ENCODE data around the gene AARS2.
A peak's percentile ranks its signal among the peaks of the same experiment; 100 is the strongest.

AARS2 gene

DNA sequence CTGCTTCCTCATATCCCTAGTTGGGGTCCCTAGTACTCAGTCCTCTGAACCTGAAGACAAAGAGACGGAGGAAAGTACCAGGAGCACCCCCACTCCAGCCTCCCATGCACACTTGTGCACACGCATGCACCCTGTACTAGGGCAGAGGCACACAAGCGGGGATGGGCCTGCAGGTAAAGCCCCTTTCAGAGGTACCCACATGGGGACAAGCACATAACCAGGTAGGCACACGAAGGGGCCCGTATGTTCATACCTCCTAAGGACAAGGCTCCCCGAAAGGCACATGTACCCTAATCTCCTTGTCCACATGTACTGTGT lies 41.8 kb downstream of the AARS2 start:
- Histone ChIP-seq H3K27me3 (peaks cover 68% of the 10 kb centered on the region), H3K36me3 (no peaks in the 10 kb centered on the region), H3K9me3 (no peaks in the 10 kb centered on the region), H3K4me1 (peaks cover 26% of the 10 kb centered on the region), H3K4me2 (peak overlapping the region; percentile 92; the same call in 1 of the 2 replicates), H3K9ac (no peak overlapping the region), H4K20me1 (peaks cover 46% of the 10 kb centered on the region), H3K27ac (no peak overlapping the region), H3K4me3 (peak overlapping the region; percentile 69; the same call in 1 of the 2 replicates)
- TF ChIP-seq Cebpa-rat (IDR thresholded peaks at IDR 0.05), result no peak

DNA sequence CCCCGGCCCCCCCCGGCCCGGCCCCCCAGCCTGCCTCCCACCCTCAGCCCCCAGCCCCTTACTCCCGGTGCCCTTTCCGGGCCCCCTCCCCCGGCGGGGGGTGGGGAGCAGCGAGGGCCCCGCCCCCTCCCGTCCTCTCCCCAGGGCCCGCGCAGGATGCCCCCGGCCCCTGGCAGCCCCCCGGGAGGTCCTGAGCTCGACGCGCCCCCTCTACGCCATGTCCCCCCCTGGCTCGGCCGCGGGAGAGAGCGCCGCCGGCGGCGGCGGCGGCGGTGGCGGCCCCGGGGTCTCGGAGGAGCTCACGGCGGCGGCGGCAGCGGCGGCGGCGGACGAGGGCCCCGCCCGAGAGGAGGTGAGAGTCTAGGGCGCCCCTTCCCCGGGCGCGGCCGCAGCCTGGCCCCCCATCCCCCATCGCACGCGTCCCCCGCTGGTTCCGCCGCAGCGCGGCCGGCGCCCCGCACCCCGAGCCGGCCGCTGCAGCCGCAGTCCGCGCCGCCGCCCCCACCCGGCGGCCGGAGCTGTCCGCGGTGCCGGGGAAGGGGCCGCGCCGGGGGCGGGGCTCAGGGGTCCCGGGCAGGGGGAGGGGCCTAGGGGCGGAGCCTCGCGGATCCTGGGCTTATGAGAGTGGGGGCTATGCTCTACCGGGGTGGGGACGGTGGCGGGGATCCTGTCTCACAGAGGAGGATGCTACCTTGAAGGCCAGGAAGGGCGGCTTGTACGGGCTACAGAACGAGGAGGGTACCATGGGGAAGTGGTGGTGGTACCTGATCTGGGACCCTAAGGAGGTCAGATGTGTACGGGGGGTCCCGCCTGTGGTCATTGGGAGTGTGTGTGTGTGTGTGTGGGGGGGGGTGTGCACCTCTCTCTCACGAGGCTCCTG lies 42.4 kb downstream of the AARS2 start:
- no peak for TF ChIP-seq Cebpa-rat (IDR thresholded peaks at IDR 0.05)
- Histone ChIP-seq H4K20me1 (peaks cover 40% of the 10 kb centered on the region), H3K27me3 (peaks cover 62% of the 10 kb centered on the region), H3K4me3 (peak overlapping the region; percentile 69), H3K4me1 (peaks cover 32% of the 10 kb centered on the region), H3K9me3 (no peaks in the 10 kb centered on the region), H3K36me3 (no peaks in the 10 kb centered on the region), H3K4me2 (peak overlapping the region; percentile 92), H3K27ac (no peak overlapping the region), H3K9ac (no peak overlapping the region)

DNA sequence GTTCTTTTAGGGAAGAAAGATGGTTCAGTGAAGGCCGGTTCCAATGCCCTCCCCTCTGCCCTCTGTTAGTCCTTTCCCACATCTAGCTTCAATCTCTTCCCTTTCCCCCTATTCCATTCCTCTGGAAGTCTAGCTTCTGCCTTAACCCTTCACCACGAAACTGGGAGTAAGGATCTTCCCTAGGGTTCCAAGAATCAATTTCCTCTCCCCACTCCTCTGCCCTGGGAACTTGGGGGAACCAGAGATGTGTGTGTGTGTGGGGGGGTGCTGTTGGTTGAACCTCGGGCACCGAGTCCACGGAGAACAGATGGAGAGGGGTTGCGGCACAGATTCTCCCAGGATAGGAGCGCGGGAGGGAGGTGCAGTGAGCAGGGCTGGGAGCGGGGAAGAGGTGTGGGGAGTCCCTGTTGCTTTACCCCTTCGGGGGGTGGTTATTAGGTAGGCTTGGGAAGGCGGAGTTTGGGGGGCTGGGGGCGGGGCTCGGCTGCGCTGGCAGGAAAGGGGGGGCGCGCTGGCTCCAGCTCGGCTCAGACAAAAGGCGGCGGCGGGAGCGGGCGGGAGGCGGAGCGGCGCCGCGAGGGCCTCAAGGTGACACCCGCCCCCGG lies 43.1 kb downstream of the AARS2 start, which contains the start of gene TMEM151B:
Gene TMEM151B (plus strand): TSS at position 530 of the 605 bp plus-strand sequence. CDS start 293 bp downstream, outside the sequence.
- H3K9me3 ChIP-seq, result no peaks in the 10 kb centered on the region
- H3K4me2 ChIP-seq, result peak within 1 kb of the TSS; percentile 92
- TF ChIP-seq Cebpa-rat (IDR thresholded peaks at IDR 0.05), result no peak
- peaks cover 55% of the 10 kb centered on the region for H3K27me3 ChIP-seq
- peaks cover 36% of the 10 kb centered on the region for H4K20me1 ChIP-seq
- no peak within 1 kb of the TSS for H3K27ac ChIP-seq
- H3K4me1 ChIP-seq, result peaks cover 35% of the 10 kb centered on the region
- no peaks in the 10 kb centered on the region for H3K36me3 ChIP-seq
- H3K4me3 ChIP-seq, result peak within 1 kb of the TSS; percentile 69
- no peak within 1 kb of the TSS for H3K9ac ChIP-seq

DNA sequence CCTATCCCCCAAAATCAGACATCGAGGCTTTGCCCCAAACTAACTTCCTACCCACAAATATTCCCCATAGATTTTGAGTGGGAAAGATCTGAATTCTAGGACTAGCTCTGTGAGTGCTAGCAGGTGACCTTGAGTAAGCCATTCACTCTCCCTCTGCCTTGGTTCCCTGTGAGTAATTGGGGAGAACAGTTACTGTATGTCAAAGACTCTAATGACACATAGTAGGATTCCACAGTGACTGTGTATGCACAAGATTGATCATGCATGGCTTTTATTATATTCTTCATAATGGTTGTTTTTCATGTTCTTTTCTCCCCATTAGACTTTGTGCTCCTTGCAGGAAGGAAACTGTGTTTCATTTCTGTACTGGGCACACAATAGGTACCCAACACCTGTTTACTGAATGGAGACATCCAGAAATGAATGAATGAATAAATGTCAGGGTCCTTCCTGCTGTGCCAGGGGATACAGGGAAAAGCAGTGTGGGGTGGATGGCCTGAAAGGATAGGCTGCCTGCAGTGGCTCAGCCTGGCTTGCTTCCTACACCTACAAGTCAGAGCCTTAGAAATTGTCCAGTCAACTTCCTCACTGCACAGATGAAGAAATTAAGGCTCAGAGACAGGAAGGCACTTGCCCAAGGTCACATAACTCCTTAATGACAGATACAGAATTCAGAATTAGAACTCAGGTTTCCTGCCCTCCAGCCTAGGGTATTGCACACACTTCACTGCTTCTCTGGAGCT lies 43.8 kb downstream of the AARS2 start:
- Histone ChIP-seq H3K4me3 (no peak overlapping the region), H3K9me3 (no peaks in the 10 kb centered on the region), H3K4me2 (no peak overlapping the region), H3K36me3 (no peaks in the 10 kb centered on the region), H3K4me1 (peaks cover 35% of the 10 kb centered on the region), H4K20me1 (peaks cover 36% of the 10 kb centered on the region), H3K9ac (no peak overlapping the region), H3K27me3 (peaks cover 55% of the 10 kb centered on the region), H3K27ac (no peak overlapping the region)
- TF ChIP-seq Cebpa-rat (IDR thresholded peaks at IDR 0.05), result no peak

DNA sequence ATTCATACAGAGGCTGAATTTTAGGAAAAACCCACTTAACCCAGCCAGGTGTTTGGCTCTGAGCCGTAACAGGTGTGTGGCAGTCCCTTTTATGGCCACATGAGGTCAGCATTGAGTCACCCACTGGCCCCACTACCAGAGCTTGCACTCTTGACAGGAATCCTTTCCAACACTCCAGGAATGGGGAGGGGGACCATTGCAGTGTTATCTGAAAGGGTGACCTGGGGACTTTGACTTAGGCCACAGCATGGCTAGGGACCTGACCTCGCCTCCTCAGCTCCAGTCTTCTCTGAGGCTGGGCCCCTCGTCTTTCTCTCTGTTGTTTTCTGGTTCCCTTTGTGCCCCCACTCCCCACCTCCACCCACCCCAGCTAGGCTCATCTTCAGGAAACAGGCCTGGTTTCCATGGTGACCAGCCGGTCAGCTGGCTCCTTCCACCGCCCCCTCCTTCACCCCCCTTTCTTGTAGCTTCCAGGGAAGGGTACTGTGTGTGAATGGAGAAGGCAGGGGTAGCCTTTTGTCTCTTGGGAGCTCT lies 45.0 kb downstream of the AARS2 start:
- Histone ChIP-seq H3K9ac (no peak overlapping the region), H4K20me1 (peaks cover 45% of the 10 kb centered on the region), H3K36me3 (no peaks in the 10 kb centered on the region), H3K9me3 (no peaks in the 10 kb centered on the region), H3K4me2 (peak overlapping the region; percentile 63), H3K4me3 (no peak overlapping the region), H3K27me3 (peaks cover 52% of the 10 kb centered on the region), H3K4me1 (peaks cover 44% of the 10 kb centered on the region), H3K27ac (no peak overlapping the region)
- no peak for TF ChIP-seq Cebpa-rat (IDR thresholded peaks at IDR 0.05)

DNA sequence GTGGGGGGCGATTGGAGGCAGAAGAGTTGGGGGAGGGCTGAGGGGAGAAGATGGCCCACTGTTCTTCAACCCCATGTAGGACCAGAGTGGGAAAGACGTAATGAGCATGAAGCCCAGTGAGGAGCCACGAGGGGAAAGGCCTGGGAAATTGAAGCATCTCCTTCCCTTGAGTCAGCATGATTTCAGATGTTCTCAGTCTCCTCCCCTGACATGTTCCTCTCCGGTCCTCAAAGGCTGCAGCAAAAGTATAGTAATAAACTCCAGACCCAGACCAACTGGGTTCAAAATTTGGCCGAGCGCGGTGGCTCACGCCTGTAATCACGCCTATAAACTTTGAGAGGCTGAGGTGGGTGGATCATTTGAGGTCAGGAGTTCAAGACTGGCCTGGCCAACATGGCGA lies 45.9 kb downstream of the AARS2 start:
- Histone ChIP-seq H3K9me3 (no peaks in the 10 kb centered on the region), H4K20me1 (peaks cover 48% of the 10 kb centered on the region), H3K4me3 (no peak overlapping the region), H3K4me1 (peaks cover 53% of the 10 kb centered on the region), H3K27me3 (peaks cover 43% of the 10 kb centered on the region), H3K27ac (no peak overlapping the region), H3K36me3 (peaks cover 5% of the 10 kb centered on the region), H3K4me2 (no peak overlapping the region), H3K9ac (no peak overlapping the region)
- no peak for TF ChIP-seq Cebpa-rat (IDR thresholded peaks at IDR 0.05)

DNA sequence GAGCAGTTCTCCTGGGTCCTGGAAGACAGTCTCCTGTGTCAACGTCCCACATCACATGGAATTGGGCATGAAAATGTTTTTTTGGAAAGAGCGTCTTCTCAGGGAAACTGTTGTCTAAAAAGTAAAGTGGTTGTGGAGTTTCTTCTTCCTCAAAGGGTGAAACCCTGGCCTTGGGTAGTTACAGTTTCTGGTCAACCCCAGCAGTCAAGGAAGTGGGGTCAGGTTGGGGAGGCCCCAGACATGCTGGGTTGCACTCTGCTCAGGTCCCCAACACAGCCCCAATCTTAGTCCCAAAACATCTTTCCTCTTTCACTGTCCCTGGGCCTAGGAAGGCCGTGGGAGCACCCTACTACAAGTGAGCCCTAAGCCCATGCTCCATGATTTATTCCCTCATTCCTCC lies 46.8 kb downstream of the AARS2 start:
- Histone ChIP-seq H3K9me3 (no peaks in the 10 kb centered on the region), H3K4me2 (no peak overlapping the region), H3K9ac (no peak overlapping the region), H4K20me1 (peaks cover 48% of the 10 kb centered on the region), H3K4me1 (peaks cover 62% of the 10 kb centered on the region), H3K36me3 (peaks cover 14% of the 10 kb centered on the region), H3K27me3 (peaks cover 34% of the 10 kb centered on the region), H3K27ac (no peak overlapping the region), H3K4me3 (no peak overlapping the region)
- no peak for TF ChIP-seq Cebpa-rat (IDR thresholded peaks at IDR 0.05)

DNA sequence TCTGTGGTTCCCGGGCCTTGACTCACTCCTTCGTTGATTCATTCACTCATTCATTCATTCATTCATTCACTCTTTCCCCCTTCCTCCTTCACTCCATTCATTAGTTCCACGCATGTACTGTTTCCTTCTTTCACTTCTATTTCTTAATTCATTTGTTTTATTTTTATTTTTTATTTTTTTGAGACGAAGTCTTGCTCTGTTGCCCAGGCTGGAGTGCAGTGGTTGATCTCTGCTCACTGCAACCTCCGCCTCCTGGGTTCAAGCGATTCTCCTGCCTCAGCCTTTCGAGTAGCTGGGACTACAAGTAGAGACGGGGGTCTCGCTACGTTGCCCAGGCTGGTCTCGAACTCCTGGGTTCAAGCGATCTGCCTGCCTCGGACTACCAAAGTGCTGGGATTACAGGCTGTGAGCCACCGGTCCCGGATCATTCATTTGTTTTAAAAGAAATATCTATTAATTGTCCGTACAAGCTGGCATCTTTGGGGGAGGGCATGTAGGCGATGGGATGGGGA lies 47.4 kb downstream of the AARS2 start:
- Histone ChIP-seq H3K4me3 (peak overlapping the region; percentile 98), H3K27me3 (peaks cover 28% of the 10 kb centered on the region), H3K4me1 (peaks cover 68% of the 10 kb centered on the region), H3K27ac (no peak overlapping the region), H3K9ac (no peak overlapping the region), H3K4me2 (peak overlapping the region; percentile 97), H3K36me3 (peaks cover 20% of the 10 kb centered on the region), H4K20me1 (peaks cover 48% of the 10 kb centered on the region), H3K9me3 (no peaks in the 10 kb centered on the region)
- TF ChIP-seq Cebpa-rat (IDR thresholded peaks at IDR 0.05), result no peak

DNA sequence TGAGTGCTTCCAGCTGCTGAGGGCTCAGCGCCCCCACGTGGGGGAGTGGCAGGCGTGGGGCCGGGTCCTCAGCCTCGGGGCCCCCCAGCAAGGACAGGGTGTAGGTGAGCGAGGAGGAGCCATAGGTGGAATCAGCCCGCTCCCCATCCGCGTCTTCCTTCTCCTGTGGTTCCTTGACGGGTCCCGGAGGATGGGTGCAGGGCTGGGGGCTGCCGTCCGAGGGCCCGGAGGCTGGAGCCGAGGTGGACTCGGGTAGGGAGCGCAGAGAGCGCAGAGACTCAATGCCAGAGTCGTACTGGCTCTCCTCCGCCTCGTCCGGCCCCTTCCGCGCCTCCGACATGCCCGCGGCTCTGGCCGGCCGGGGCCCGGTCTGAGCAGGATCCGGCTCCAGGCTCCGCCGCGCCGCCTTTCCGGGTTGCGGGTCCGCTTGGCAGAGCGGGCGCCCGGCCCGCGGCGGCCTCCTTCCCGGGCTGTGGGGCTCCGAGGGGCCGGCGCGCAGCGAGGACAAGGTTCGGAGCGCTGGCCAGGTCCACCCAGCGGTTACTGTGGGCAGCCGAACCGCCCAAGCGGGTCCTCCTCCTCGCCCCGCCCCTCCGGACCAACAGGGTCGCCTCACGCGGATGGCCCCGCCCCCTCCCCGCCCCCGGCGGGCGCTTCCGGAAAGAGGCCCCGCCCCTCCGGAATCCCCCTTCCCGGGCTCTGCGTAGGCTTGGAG lies 48.0 kb downstream of the AARS2 start, which contains the start of gene NFKBIE:
Gene NFKBIE (minus strand): TSS at position 545 of the 715 bp plus-strand sequence. CDS start 205 bp downstream, at position 340.
- peaks cover 74% of the 10 kb centered on the region for H3K4me1 ChIP-seq
- peak within 1 kb of the TSS; percentile 89 for H3K27ac ChIP-seq
- peaks cover 51% of the 10 kb centered on the region for H4K20me1 ChIP-seq
- peak within 1 kb of the TSS; percentile 97 for H3K4me2 ChIP-seq
- H3K36me3 ChIP-seq, result peaks cover 26% of the 10 kb centered on the region
- peak within 1 kb of the TSS; percentile 85 for H3K9ac ChIP-seq
- peak within 1 kb of the TSS; percentile 98 for H3K4me3 ChIP-seq
- no peak for TF ChIP-seq Cebpa-rat (IDR thresholded peaks at IDR 0.05)
- peaks cover 22% of the 10 kb centered on the region for H3K27me3 ChIP-seq
- no peaks in the 10 kb centered on the region for H3K9me3 ChIP-seq

All from BLaER1 (cell line).